Measurements from ENCODE around the gene BMAL2. TPM values are rescaled to one million over a fixed set of nuclear protein-coding genes. Genes with fewer than 3 reads are reported as not detected.
A peak's percentile ranks its signal among the peaks of the same experiment; 100 is the strongest.

Gene BMAL2, protein sequence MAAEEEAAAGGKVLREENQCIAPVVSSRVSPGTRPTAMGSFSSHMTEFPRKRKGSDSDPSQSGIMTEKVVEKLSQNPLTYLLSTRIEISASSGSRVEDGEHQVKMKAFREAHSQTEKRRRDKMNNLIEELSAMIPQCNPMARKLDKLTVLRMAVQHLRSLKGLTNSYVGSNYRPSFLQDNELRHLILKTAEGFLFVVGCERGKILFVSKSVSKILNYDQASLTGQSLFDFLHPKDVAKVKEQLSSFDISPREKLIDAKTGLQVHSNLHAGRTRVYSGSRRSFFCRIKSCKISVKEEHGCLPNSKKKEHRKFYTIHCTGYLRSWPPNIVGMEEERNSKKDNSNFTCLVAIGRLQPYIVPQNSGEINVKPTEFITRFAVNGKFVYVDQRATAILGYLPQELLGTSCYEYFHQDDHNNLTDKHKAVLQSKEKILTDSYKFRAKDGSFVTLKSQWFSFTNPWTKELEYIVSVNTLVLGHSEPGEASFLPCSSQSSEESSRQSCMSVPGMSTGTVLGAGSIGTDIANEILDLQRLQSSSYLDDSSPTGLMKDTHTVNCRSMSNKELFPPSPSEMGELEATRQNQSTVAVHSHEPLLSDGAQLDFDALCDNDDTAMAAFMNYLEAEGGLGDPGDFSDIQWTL
- total RNA-seq (1 to 10 TPM in 5 of 9 donors, under 1 TPM in 4; 0.40 to 2.5 (median 1.3) TPM), polyA plus RNA-seq (1 to 10 TPM in 1 of 3 donors, under 1 TPM in 2; 0.40 to 1.7 (median 0.51) TPM)
- long read RNA-seq, donor 1, result 0 reads
- long read RNA-seq, donor 2, result 0 reads
- long read RNA-seq, donor 3, result 0 reads
- long read RNA-seq, donor 4, result 0 reads
- long read RNA-seq, donor 5, partial matches to known transcripts, result 0 of 1 reads
- long read RNA-seq, donor 5, other reads (novel, unspliced or antisense), result 0 of 1 reads
- long read RNA-seq, donor 6, result 0 reads
- long read RNA-seq, donor 7, result 0 reads
- long read RNA-seq, donor 8, result 0 reads
- long read RNA-seq, donor 9, result 0 reads
- long read RNA-seq, donor 10, result 0 reads

GRCh38 chr12:27332714-27333402, at the start of gene BMAL2:
TSS of gene BMAL2 (plus strand) at chr12:27332836. CDS start at chr12:27333073, 237 bp downstream.
- peak in 6 of 7 donors; percentile 24 to 36 (median 29) for DNase-seq

DNA sequence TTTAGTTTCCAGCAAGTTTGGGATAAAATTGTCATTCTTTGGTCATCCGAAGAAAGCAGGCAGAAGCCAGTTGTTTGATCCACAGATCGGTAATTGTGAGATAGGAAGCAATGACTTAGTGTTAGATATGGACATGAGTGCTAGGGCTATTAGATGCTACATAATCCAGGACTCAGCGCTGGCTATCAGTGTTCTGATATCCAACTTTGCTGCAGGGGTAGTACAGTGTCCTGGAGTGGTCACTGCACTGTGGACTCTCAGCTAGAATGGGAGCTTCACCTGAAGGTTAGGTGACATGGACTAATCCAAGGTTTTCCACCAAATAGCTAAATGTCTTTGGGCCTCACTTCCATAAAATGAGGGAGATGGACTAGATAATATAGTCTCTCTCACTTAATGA, 48.6 kb upstream of the BMAL2 start:
- Histone ChIP-seq H3K27ac (peak overlapping the region in 2 of 5 donors; percentile 19 to 39), H3K4me3 (no peak overlapping the region), H3K9me3 (replicated peaks in 1 of 3) (no peaks in the 10 kb centered on the region), H3K27me3 (no peaks in the 10 kb centered on the region), H3K4me1 (replicated peaks in 1 of 2) (peaks cover 20 to 34% of the 10 kb centered on the region in 2 donors), H3K36me3 (replicated peaks in 1 of 2) (no peaks in the 10 kb centered on the region)
- 94 to 98% (median 97%) methylated on average over 3 of the region's 3 CpGs for WGBS, 4 donors
- intact Hi-C loops (cut with DNase I), result no loop called here
- TF ChIP-seq CTCF (IDR thresholded peaks at IDR 0.05) (no peak), POLR2A (IDR thresholded peaks at IDR 0.05) (no peak)
- DNase-seq, result no peak

More at GRCh38 chr12:27332714-27333402, at the start of gene BMAL2:
- TF ChIP-seq CTCF (IDR thresholded peaks at IDR 0.05) (no peak), POLR2A (IDR thresholded peaks at IDR 0.05) (peak in 1 of 2 donors; percentile 19)
- H3K4me3 ChIP-seq, result peak within 1 kb of the TSS in 2 of 4 donors; percentile 3 to 78
- 0 to 3% (median 0%) methylated on average over 6 to 95 of the region's 96 CpGs; no CpG with 5 or more reads in 1 of the 4 donors for WGBS, 4 donors
- no peaks in the 10 kb centered on the region for H3K27me3 ChIP-seq
- intact Hi-C loops (cut with DNase I), result no loop called here
- H3K9me3 ChIP-seq (replicated peaks in 1 of 3), result no peaks in the 10 kb centered on the region
- peaks cover 7 to 18% of the 10 kb centered on the region in 2 donors for H3K4me1 ChIP-seq (replicated peaks in 1 of 2)
- no peak within 1 kb of the TSS for H3K27ac ChIP-seq
- no peaks in the 10 kb centered on the region for H3K36me3 ChIP-seq (replicated peaks in 1 of 2)

GRCh38 chr12:27284751-27285150, 47.9 kb upstream of the BMAL2 start:
- 66 to 75% (median 71%) methylated on average over 2 of the region's 2 CpGs for WGBS, 4 donors
- H3K36me3 ChIP-seq (replicated peaks in 1 of 2), result no peaks in the 10 kb centered on the region
- H3K27me3 ChIP-seq, result no peaks in the 10 kb centered on the region
- no peak overlapping the region for H3K4me3 ChIP-seq
- no peaks in the 10 kb centered on the region for H3K9me3 ChIP-seq (replicated peaks in 1 of 3)
- no peak for TF ChIP-seq CTCF (IDR thresholded peaks at IDR 0.05)
- no peak for TF ChIP-seq POLR2A (IDR thresholded peaks at IDR 0.05)
- no peak for DNase-seq
- H3K4me1 ChIP-seq (replicated peaks in 1 of 2), result peaks cover 13 to 36% of the 10 kb centered on the region in 2 donors
- H3K27ac ChIP-seq, result peak overlapping the region in 2 of 5 donors; percentile 19 to 39
- intact Hi-C loops (cut with DNase I), result no loop called here
